DOHH2 (cell line): ENCODE data around the gene CLASP1.

Experiments used
- H3F3A ChIP-seq: fragments of 200-600 bp; sonication (generic), shearing (Covaris generic); 2 replicates; pipeline ENCODE4 v1.6.0; 2016; ENCODE audit warnings: antibody characterized with exemption, mild to moderate bottlenecking; ENCODE audit not compliant: control insufficient read depth, insufficient read depth
- H3K27ac ChIP-seq: fragments of 200-600 bp; sonication (generic); 2 replicates; pipeline ENCODE4 v1.5.1; 2014; ENCODE audit warnings: low read depth, mild to moderate bottlenecking, low read length, moderate library complexity
- H3K27me3 ChIP-seq: fragments of 200-600 bp; sonication (generic); 2 replicates; pipeline ENCODE4 v1.6.1; 2014; ENCODE audit warnings: mild to moderate bottlenecking, low read length, mixed read lengths; ENCODE audit not compliant: control insufficient read depth
- H3K36me3 ChIP-seq: fragments of 200-600 bp; sonication (generic); 2 replicates; pipeline ENCODE4 v1.6.1; 2014; ENCODE audit warnings: mild to moderate bottlenecking, low read length, moderate library complexity, mixed read lengths; ENCODE audit not compliant: control insufficient read depth
- H3K4me1 ChIP-seq: fragments of 200-600 bp; sonication (generic); 2 replicates; pipeline ENCODE4 v1.6.1; 2014; ENCODE audit warnings: mild to moderate bottlenecking, low read length, mixed read lengths; ENCODE audit not compliant: control insufficient read depth
- H3K4me2 ChIP-seq: fragments of 200-600 bp; sonication (generic); 2 replicates; pipeline ENCODE4 v1.6.0; 2014; ENCODE audit warnings: mild to moderate bottlenecking, low read length, moderate library complexity
- H3K4me3 ChIP-seq: fragments of 200-600 bp; sonication (generic); 2 replicates; pipeline ENCODE4 v1.5.1; 2014; ENCODE audit warnings: mild to moderate bottlenecking, low read length, mixed read lengths
- H3K79me2 ChIP-seq: fragments of 200-600 bp; sonication (generic); 2 replicates; pipeline ENCODE4 v1.6.1; 2014; ENCODE audit warnings: mild to moderate bottlenecking, low read length, mixed read lengths; ENCODE audit not compliant: control insufficient read depth
- H3K9me2 ChIP-seq: fragments of 200-600 bp; sonication (generic); replicated peaks from 2 replicates; pipeline ENCODE4 v1.6.1; 2014; ENCODE audit warnings: mild to moderate bottlenecking, low read length, mixed read lengths; ENCODE audit not compliant: control insufficient read depth
- H3K9me3 ChIP-seq: fragments of 200-600 bp; sonication (generic); 2 replicates; pipeline ENCODE4 v1.6.1; 2014; ENCODE audit warnings: antibody characterized with exemption, low read length, mixed read lengths; ENCODE audit not compliant: control insufficient read depth, insufficient read depth
- H4K20me1 ChIP-seq: fragments of 200-600 bp; sonication (generic); 2 replicates; pipeline ENCODE4 v1.6.0; 2014; ENCODE audit warnings: low read depth, mild to moderate bottlenecking, antibody characterized with exemption, low read length, moderate library complexity; ENCODE audit not compliant: control insufficient read depth, insufficient read depth
- EZH2phosphoT487 ChIP-seq: fragments of 200-600 bp; sonication (generic); IDR thresholded peaks from 2 replicates; pipeline ENCODE4 v1.6.1; 2017; ENCODE audit warnings: borderline replicate concordance, mild to moderate bottlenecking, antibody characterized with exemption, low read length, moderate library complexity, mixed read lengths
- TF ChIP-seq, protein P1 (sequence below): fragments of 200-600 bp; sonication (generic); IDR thresholded peaks from one replicate; pipeline ENCODE4 v1.5.1; 2014; ENCODE audit warnings: antibody characterized with exemption, mild to moderate bottlenecking, low read depth, low read length; ENCODE audit not compliant: poor library complexity, severe bottlenecking

CLASP1 gene

GRCh38 chr2:121336528-121337294 lies 312.6 kb downstream of the CLASP1 start:
- H3K9me3 ChIP-seq, result no peaks in the 10 kb centered on the region
- TF ChIP-seq EZH2phosphoT487, result no peak
- TF ChIP-seq, protein P1, sequence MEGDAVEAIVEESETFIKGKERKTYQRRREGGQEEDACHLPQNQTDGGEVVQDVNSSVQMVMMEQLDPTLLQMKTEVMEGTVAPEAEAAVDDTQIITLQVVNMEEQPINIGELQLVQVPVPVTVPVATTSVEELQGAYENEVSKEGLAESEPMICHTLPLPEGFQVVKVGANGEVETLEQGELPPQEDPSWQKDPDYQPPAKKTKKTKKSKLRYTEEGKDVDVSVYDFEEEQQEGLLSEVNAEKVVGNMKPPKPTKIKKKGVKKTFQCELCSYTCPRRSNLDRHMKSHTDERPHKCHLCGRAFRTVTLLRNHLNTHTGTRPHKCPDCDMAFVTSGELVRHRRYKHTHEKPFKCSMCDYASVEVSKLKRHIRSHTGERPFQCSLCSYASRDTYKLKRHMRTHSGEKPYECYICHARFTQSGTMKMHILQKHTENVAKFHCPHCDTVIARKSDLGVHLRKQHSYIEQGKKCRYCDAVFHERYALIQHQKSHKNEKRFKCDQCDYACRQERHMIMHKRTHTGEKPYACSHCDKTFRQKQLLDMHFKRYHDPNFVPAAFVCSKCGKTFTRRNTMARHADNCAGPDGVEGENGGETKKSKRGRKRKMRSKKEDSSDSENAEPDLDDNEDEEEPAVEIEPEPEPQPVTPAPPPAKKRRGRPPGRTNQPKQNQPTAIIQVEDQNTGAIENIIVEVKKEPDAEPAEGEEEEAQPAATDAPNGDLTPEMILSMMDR, result no peak
- no peak overlapping the region for H3K4me2 ChIP-seq
- H4K20me1 ChIP-seq, result no peaks in the 10 kb centered on the region
- H3K79me2 ChIP-seq, result no peaks in the 10 kb centered on the region
- H3K4me3 ChIP-seq, result no peak overlapping the region
- H3K9me2 ChIP-seq, result no peaks in the 10 kb centered on the region
- no peak overlapping the region for H3K27ac ChIP-seq
- no peaks in the 10 kb centered on the region for H3K27me3 ChIP-seq
- H3K36me3 ChIP-seq, result peaks cover 18% of the 10 kb centered on the region; the same call in 1 of the 2 replicates
- H3F3A ChIP-seq, result no peaks in the 10 kb centered on the region
- no peaks in the 10 kb centered on the region for H3K4me1 ChIP-seq

- no peaks in the 10 kb centered on the region for H3K4me1 ChIP-seq
- TF ChIP-seq, protein P1, result no peak
- TF ChIP-seq EZH2phosphoT487, result no peak
- no peak overlapping the region for H3K27ac ChIP-seq
- no peak overlapping the region for H3K4me3 ChIP-seq
- H3K9me2 ChIP-seq, result no peaks in the 10 kb centered on the region
- H4K20me1 ChIP-seq, result no peaks in the 10 kb centered on the region
- no peak overlapping the region for H3K4me2 ChIP-seq
- H3K9me3 ChIP-seq, result no peaks in the 10 kb centered on the region
- H3F3A ChIP-seq, result no peaks in the 10 kb centered on the region
- H3K27me3 ChIP-seq, result no peaks in the 10 kb centered on the region
- peaks cover 7% of the 10 kb centered on the region; the same call in 1 of the 2 replicates for H3K36me3 ChIP-seq
- H3K79me2 ChIP-seq, result no peaks in the 10 kb centered on the region
Observed at GRCh38 chr2:121335294-121336290, 313.7 kb downstream of the CLASP1 start.

DNA sequence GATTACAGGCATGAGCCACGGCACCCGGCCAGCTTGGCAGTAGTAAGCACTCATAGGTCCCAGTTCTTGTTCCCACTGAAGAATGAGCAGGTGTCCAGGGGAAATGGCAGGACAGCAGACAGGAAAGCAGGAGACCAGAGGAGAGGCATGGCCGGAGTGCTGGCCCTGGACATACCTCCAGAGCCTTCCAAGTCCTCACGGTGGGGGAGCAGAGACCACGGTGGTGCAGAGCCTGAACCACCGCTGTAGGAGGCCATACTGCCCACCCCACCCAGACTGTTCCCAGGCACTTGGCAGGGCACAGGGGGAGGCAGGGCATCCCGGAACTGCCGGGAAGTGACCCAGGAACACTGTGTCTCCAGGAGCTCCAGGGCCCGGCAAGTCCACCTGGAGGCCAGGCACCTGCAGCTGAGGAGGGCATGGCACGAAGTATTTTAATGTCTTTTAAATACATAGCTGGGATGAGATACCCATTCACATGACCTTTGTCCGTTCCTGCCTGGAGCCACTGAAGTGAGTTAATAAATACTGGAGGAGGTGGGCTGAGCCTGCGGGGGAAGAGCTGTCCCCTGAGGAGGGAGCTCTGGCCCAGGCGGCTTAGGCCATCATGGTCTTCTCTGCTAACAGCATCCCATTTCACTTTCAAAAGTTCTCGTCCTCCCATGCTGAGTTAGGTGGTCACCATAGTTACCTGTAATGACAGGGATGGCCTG lies 314.5 kb downstream of the CLASP1 start:
- Histone ChIP-seq H3K4me1 (no peaks in the 10 kb centered on the region), H3K4me2 (no peak overlapping the region), H3K9me2 (no peaks in the 10 kb centered on the region), H4K20me1 (no peaks in the 10 kb centered on the region), H3K9me3 (no peaks in the 10 kb centered on the region), H3F3A (no peaks in the 10 kb centered on the region), H3K27ac (no peak overlapping the region), H3K4me3 (no peak overlapping the region), H3K36me3 (no peaks in the 10 kb centered on the region; the same call in 1 of the 2 replicates), H3K79me2 (no peaks in the 10 kb centered on the region), H3K27me3 (no peaks in the 10 kb centered on the region)
- TF ChIP-seq EZH2phosphoT487, result no peak
- TF ChIP-seq, protein P1, result no peak
